ENCODE results near the gene ABLIM2. TPM values are rescaled to one million over a fixed set of nuclear protein-coding genes. Genes with fewer than 3 reads are reported as not detected.
A peak's percentile ranks its signal among the peaks of the same experiment; 100 is the strongest.

Gene ABLIM2
- polyA plus RNA-seq, 1 donor from 2014 or later, result 14.9 TPM

- Histone ChIP-seq H3K9me2 (ENCODE audit: insufficient read depth, low read length) (no peaks in the 10 kb centered on the region), H2AFZ (ENCODE audit: low read depth, low read length) (no peak overlapping the region), H3K79me2 (replicated peaks; ENCODE audit: insufficient read depth, low read length) (no peaks in the 10 kb centered on the region), H4K20me1 (ENCODE audit: insufficient read depth) (no peaks in the 10 kb centered on the region), H3K4me3 (ENCODE audit: low read length) (no peak overlapping the region), H3K27me3 (ENCODE audit: insufficient read depth, low read depth, low read length) (peaks cover 8% of the 10 kb centered on the region), H3K9me3 (ENCODE audit: low read length) (no peaks in the 10 kb centered on the region), H3K36me3 (ENCODE audit: insufficient read depth, low read length) (no peaks in the 10 kb centered on the region), H3K9ac (ENCODE audit: low read length) (no peak overlapping the region), H3K27ac (ENCODE audit: low read length) (no peak overlapping the region), H3F3A (ENCODE audit: insufficient read depth, low read length, poor library complexity, severe bottlenecking) (no peaks in the 10 kb centered on the region), H3K4me2 (ENCODE audit: low read length) (no peak overlapping the region)
- TF ChIP-seq POLR2AphosphoS5 (IDR thresholded peaks at IDR 0.05), result no peak
- no peak for TF ChIP-seq RAD21 (conservative IDR thresholded peaks at IDR 0.05)
- no peak for TF ChIP-seq TAF1 (IDR thresholded peaks at IDR 0.05; ENCODE audit: low read depth)
- TF ChIP-seq, protein P1, sequence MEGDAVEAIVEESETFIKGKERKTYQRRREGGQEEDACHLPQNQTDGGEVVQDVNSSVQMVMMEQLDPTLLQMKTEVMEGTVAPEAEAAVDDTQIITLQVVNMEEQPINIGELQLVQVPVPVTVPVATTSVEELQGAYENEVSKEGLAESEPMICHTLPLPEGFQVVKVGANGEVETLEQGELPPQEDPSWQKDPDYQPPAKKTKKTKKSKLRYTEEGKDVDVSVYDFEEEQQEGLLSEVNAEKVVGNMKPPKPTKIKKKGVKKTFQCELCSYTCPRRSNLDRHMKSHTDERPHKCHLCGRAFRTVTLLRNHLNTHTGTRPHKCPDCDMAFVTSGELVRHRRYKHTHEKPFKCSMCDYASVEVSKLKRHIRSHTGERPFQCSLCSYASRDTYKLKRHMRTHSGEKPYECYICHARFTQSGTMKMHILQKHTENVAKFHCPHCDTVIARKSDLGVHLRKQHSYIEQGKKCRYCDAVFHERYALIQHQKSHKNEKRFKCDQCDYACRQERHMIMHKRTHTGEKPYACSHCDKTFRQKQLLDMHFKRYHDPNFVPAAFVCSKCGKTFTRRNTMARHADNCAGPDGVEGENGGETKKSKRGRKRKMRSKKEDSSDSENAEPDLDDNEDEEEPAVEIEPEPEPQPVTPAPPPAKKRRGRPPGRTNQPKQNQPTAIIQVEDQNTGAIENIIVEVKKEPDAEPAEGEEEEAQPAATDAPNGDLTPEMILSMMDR (IDR thresholded peaks at IDR 0.05; ENCODE audit: poor library complexity, severe bottlenecking), result no peak
These were observed 4.0 kb upstream of the ABLIM2 start for GRCh38 chr4:8162625-8163024.

DNA sequence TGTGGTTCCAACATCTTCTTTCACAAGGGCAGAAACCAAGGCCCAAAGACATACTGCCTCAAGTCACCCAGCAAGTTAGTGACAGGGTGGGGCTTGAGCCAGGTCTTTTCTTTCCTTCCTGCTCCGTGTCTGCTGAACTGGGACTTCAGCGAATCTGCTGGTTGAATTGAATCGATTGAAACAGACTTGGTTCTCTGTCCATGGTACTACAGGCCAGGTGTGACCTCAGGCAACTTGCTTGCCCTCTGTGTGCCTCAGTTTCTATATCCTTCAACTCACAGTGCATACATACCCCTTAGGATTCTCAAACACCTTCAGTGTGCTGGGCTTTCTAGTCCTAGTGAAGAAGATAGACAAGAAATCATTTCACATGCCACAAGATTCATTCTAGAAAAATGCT is 2.0 kb upstream of the ABLIM2 start:
- H3K9me3 ChIP-seq (ENCODE audit: low read length), result no peaks in the 10 kb centered on the region
- H3K9me2 ChIP-seq (ENCODE audit: insufficient read depth, low read length), result no peaks in the 10 kb centered on the region
- no peaks in the 10 kb centered on the region for H3K36me3 ChIP-seq (ENCODE audit: insufficient read depth, low read length)
- H3K9ac ChIP-seq (ENCODE audit: low read length), result no peak overlapping the region
- peaks cover 21% of the 10 kb centered on the region for H3K27me3 ChIP-seq (ENCODE audit: insufficient read depth, low read depth, low read length)
- no peak overlapping the region for H2AFZ ChIP-seq (ENCODE audit: low read depth, low read length)
- H3F3A ChIP-seq (ENCODE audit: insufficient read depth, low read length, poor library complexity, severe bottlenecking), result no peaks in the 10 kb centered on the region
- H3K27ac ChIP-seq (ENCODE audit: low read length), result no peak overlapping the region
- H3K4me3 ChIP-seq (ENCODE audit: low read length), result peak overlapping the region; percentile 96
- no peaks in the 10 kb centered on the region for H3K79me2 ChIP-seq (replicated peaks; ENCODE audit: insufficient read depth, low read length)
- no peak overlapping the region for H3K4me2 ChIP-seq (ENCODE audit: low read length)
- H4K20me1 ChIP-seq (ENCODE audit: insufficient read depth), result no peaks in the 10 kb centered on the region
- TF ChIP-seq TAF1 (IDR thresholded peaks at IDR 0.05; ENCODE audit: low read depth) (no peak), RAD21 (conservative IDR thresholded peaks at IDR 0.05) (no peak), REST (IDR thresholded peaks at IDR 0.05; ENCODE audit: borderline replicate concordance) (no peak), MXI1 (conservative IDR thresholded peaks at IDR 0.05; ENCODE audit: poor library complexity, severe bottlenecking) (no peak), SMC3 (conservative IDR thresholded peaks at IDR 0.05; ENCODE audit: poor library complexity) (no peak), POLR2AphosphoS5 (IDR thresholded peaks at IDR 0.05) (no peak), EP300 (conservative IDR thresholded peaks at IDR 0.05; ENCODE audit: poor library complexity, severe bottlenecking) (no peak), EZH2 (IDR thresholded peaks at IDR 0.05; ENCODE audit: borderline replicate concordance, insufficient read depth, low read length, poor library complexity, severe bottlenecking) (no peak)
- TF ChIP-seq, protein P1 (IDR thresholded peaks at IDR 0.05; ENCODE audit: poor library complexity, severe bottlenecking), result no peak

Data from neural cell (in vitro differentiated cells).